Smooth muscle cell (in vitro differentiated cells): ENCODE data around the gene BTBD17. TPM values are rescaled to one million over a fixed set of nuclear protein-coding genes. Genes with fewer than 3 reads are reported as not detected.

Source experiments
- DNase-seq: peaks from one replicate; lab custom pipeline; 2025; ENCODE audit not compliant: unreplicated experiment; lab: John Stamatoyannopoulos, UW
- H2AFZ ChIP-seq: fragments of 200-600 bp; sonication (generic); 2 replicates; pipeline ENCODE4 v1.6.0; 2016; ENCODE audit warnings: antibody characterized with exemption, low read depth, mild to moderate bottlenecking
- H3F3A ChIP-seq: fragments of 200-600 bp; sonication (generic); 2 replicates; pipeline ENCODE4 v1.6.0; 2017; ENCODE audit warnings: antibody characterized with exemption, low read depth
- H3K27ac ChIP-seq: fragments of 200-600 bp; sonication (generic); 2 replicates; pipeline ENCODE4 v1.5.1; 2016; ENCODE audit warnings: low read depth, mild to moderate bottlenecking
- H3K27me3 ChIP-seq: fragments of 200-600 bp; sonication (generic); 2 replicates; pipeline ENCODE4 v1.6.1; 2016; ENCODE audit warnings: low read depth, mild to moderate bottlenecking
- H3K36me3 ChIP-seq: fragments of 200-600 bp; sonication (generic); 2 replicates; pipeline ENCODE4 v1.5.1; 2016; ENCODE audit warnings: low read depth
- H3K4me1 ChIP-seq: fragments of 200-600 bp; sonication (generic); 2 replicates; pipeline ENCODE4 v1.5.1; 2016; ENCODE audit warnings: low read depth
- H3K4me2 ChIP-seq: fragments of 200-600 bp; sonication (generic); 2 replicates; pipeline ENCODE4 v1.6.0; 2016; ENCODE audit warnings: mild to moderate bottlenecking
- H3K4me3 ChIP-seq: fragments of 200-600 bp; sonication (generic); 2 replicates; pipeline ENCODE4 v1.5.1; 2016; ENCODE audit warnings: mild to moderate bottlenecking
- H3K79me2 ChIP-seq: fragments of 200-600 bp; sonication (generic); 2 replicates; pipeline ENCODE4 v1.6.0; 2016; ENCODE audit warnings: low read depth, mild to moderate bottlenecking
- H3K9ac ChIP-seq: fragments of 200-600 bp; sonication (generic); 2 replicates; pipeline ENCODE4 v1.6.0; 2016; ENCODE audit warnings: low read depth
- H3K9me3 ChIP-seq: fragments of 200-600 bp; sonication (generic); replicated peaks from 2 replicates; pipeline ENCODE4 v1.5.1; 2016; ENCODE audit warnings: low read depth
- H4K20me1 ChIP-seq: fragments of 200-600 bp; sonication (generic); 2 replicates; pipeline ENCODE4 v1.6.0; 2016; ENCODE audit warnings: low read depth
- CTCF ChIP-seq: fragments of 200-600 bp; sonication (generic); IDR thresholded peaks from 2 replicates; pipeline ENCODE4 v1.5.1; 2017; ENCODE audit warnings: borderline replicate concordance, mild to moderate bottlenecking, antibody characterized with exemption; ENCODE audit not compliant: insufficient read depth, poor library complexity, severe bottlenecking
- WGBS: methylation state at CpG from one replicate; pipeline ENCODE4 v1.1.7; 2016; ENCODE audit warnings: low lambda C conversion rate; 5-methylcytosine and 5-hydroxymethylcytosine counted together
- polyA plus RNA-seq: library from polyadenylated mRNA; unstranded; fragments of >200 nt; fragmentation: Nextera tagmentation; extraction: Ambion mirVana; gene quantifications from 2 replicates; pipeline ENCODE4 v1.2.1, GENCODE V29; 2016
- total RNA-seq: library from RNA; depleted of rRNA; stranded (reverse); fragments of >200 nt; gene quantifications from 2 replicates; pipeline ENCODE4 v1.2.3, GENCODE V29; 2014

BTBD17 gene, protein sequence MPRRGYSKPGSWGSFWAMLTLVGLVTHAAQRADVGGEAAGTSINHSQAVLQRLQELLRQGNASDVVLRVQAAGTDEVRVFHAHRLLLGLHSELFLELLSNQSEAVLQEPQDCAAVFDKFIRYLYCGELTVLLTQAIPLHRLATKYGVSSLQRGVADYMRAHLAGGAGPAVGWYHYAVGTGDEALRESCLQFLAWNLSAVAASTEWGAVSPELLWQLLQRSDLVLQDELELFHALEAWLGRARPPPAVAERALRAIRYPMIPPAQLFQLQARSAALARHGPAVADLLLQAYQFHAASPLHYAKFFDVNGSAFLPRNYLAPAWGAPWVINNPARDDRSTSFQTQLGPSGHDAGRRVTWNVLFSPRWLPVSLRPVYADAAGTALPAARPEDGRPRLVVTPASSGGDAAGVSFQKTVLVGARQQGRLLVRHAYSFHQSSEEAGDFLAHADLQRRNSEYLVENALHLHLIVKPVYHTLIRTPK
- total RNA-seq = not detected in 2 replicates
- polyA plus RNA-seq = not detected in 2 replicates

GRCh38 chr17:74361230-74362068 is at the start of gene BTBD17:
BTBD17 (minus strand) TSS chr17:74361868; CDS start chr17:74361819, 49 bp downstream.
- Histone ChIP-seq H2AFZ (no peak within 1 kb of the TSS), H3K4me2 (no peak within 1 kb of the TSS), H3K36me3 (no peaks in the 10 kb centered on the region), H3K4me3 (no peak within 1 kb of the TSS), H3K9me3 (no peaks in the 10 kb centered on the region), H3K4me1 (peaks cover 14% of the 10 kb centered on the region), H3K27me3 (peaks cover 60% of the 10 kb centered on the region), H3F3A (no peaks in the 10 kb centered on the region), H3K27ac (no peak within 1 kb of the TSS), H4K20me1 (no peaks in the 10 kb centered on the region), H3K79me2 (no peaks in the 10 kb centered on the region), H3K9ac (no peak within 1 kb of the TSS)
- WGBS = 54% methylated on average over 28 of the region's 28 CpGs
- DNase-seq = no peak
- peak; percentile 58 for TF ChIP-seq CTCF

DNA sequence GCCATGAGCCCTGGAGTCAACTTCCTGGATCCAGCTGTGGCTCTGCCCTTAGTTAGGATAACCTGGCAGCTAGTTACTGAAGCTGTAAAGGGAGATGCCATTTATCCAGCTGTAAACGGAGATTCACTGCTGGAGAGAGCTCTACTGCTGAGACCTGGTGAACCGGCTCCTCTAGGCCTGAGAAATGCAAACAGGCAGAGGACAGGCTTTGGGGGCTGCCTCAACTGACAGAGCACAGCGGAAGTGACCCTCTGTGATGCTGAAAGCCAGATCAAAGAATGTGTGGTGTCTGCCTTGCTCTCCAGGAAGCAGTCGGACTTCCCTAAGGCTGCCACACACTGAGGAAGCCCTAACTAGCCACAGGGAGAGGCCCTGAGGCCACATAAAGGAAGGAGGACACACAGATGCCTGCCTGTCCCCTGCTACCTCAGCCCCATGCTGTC is 48.4 kb upstream of the BTBD17 start:
- no peak for TF ChIP-seq CTCF
- Histone ChIP-seq H2AFZ (no peak overlapping the region), H3K79me2 (no peaks in the 10 kb centered on the region), H3K27ac (no peak overlapping the region), H3F3A (no peaks in the 10 kb centered on the region), H3K4me1 (no peaks in the 10 kb centered on the region), H3K4me2 (no peak overlapping the region), H4K20me1 (no peaks in the 10 kb centered on the region), H3K9ac (no peak overlapping the region), H3K36me3 (no peaks in the 10 kb centered on the region), H3K27me3 (no peaks in the 10 kb centered on the region), H3K9me3 (no peaks in the 10 kb centered on the region), H3K4me3 (no peak overlapping the region)
- 58% methylated on average over 4 of the region's 4 CpGs for whole genome bisulfite sequencing
- no peak for DNase-seq

GRCh38 chr17:74408815-74409214 is 47.1 kb upstream of the BTBD17 start:
- Histone ChIP-seq H2AFZ (no peak overlapping the region), H3K36me3 (no peaks in the 10 kb centered on the region), H3F3A (no peaks in the 10 kb centered on the region), H3K79me2 (no peaks in the 10 kb centered on the region), H3K4me1 (no peaks in the 10 kb centered on the region), H3K9ac (no peak overlapping the region), H3K27ac (no peak overlapping the region), H3K27me3 (no peaks in the 10 kb centered on the region), H4K20me1 (no peaks in the 10 kb centered on the region), H3K9me3 (no peaks in the 10 kb centered on the region), H3K4me3 (no peak overlapping the region), H3K4me2 (no peak overlapping the region)
- DNase-seq = no peak
- WGBS = 86% methylated on average over 4 of the region's 4 CpGs
- TF ChIP-seq CTCF = no peak
